ELF-1 (cell line): Measurements from ENCODE around the gene BHLHA9.

ENCODE experiments used
- DNase-seq: peaks from one replicate; pipeline ENCODE4 v3.0.0-alpha.2; 2016; ENCODE audit warnings: low read depth, low spot score

Gene BHLHA9

GRCh38 chr17:1255041-1255440, 15.2 kb upstream of the BHLHA9 start:
- DNase-seq, result no peak

- no peak for DNase-seq
These were observed 13.5 kb upstream of the BHLHA9 start for GRCh38 chr17:1256699-1257098.

GRCh38 chr17:1260086-1260769, 10.0 kb upstream of the BHLHA9 start:
- no peak for DNase-seq

GRCh38 chr17:1260770-1261161, 9.5 kb upstream of the BHLHA9 start:
- no peak for DNase-seq

- no peak for DNase-seq
These were observed 6.0 kb upstream of the BHLHA9 start for GRCh38 chr17:1264196-1264595.

GRCh38 chr17:1267471-1267943, 2.7 kb upstream of the BHLHA9 start:
- DNase-seq, result no peak

- no peak for DNase-seq
These were observed 783 bp downstream of the BHLHA9 start for GRCh38 chr17:1271030-1271423.

- no peak for DNase-seq
These were observed 1.2 kb downstream of the BHLHA9 start for GRCh38 chr17:1271441-1271840.

GRCh38 chr17:1272701-1273100, 2.5 kb downstream of the BHLHA9 start:
- DNase-seq, result no peak

GRCh38 chr17:1273492-1274244, 3.4 kb downstream of the BHLHA9 start:
- DNase-seq, result no peak

- no peak for DNase-seq
These were observed 4.0 kb downstream of the BHLHA9 start for GRCh38 chr17:1274245-1274608.

GRCh38 chr17:1275205-1275961, 5.1 kb downstream of the BHLHA9 start:
- DNase-seq, result no peak

- DNase-seq, result peak; percentile 36
These were observed 5.9 kb downstream of the BHLHA9 start for GRCh38 chr17:1275962-1276736.

- DNase-seq, result no peak
These were observed 10.4 kb downstream of the BHLHA9 start for GRCh38 chr17:1280652-1281051.

GRCh38 chr17:1286379-1287106, 16.3 kb downstream of the BHLHA9 start:
- DNase-seq, result no peak

- no peak for DNase-seq
These were observed 19.5 kb downstream of the BHLHA9 start for GRCh38 chr17:1289695-1290094.

GRCh38 chr17:1290676-1291075, 20.4 kb downstream of the BHLHA9 start:
- DNase-seq, result no peak

- no peak for DNase-seq
These were observed 24.0 kb downstream of the BHLHA9 start for GRCh38 chr17:1294157-1294717.

GRCh38 chr17:1298606-1299005, 28.4 kb downstream of the BHLHA9 start:
- DNase-seq, result peak; percentile 30

- DNase-seq, result no peak
These were observed 29.5 kb downstream of the BHLHA9 start for GRCh38 chr17:1299552-1300370.
